Effector memory CD8-positive, alpha-beta T cell (primary cell): ENCODE data around the gene ASAP2.

ENCODE experiments used
- ATAC-seq: fragments of 150-1000 bp; cut with Tn5 transposase; replicated peaks from 2 replicates; pipeline ENCODE4 v1.10.0; 2021; ENCODE audit warnings: mild to moderate bottlenecking, moderate library complexity
- DNase-seq, 3 experiments: peaks; one replicate each; pipeline ENCODE4 v3.0.0; 2021
- H3K27ac Mint-ChIP-seq, 2 donors: one replicate each; pipeline ENCODE4 v1.8.0; 2022; ENCODE audit warnings: mild to moderate bottlenecking in 2 of 2, mixed read lengths in 2 of 2, moderate library complexity in 2 of 2
- H3K27me3 Mint-ChIP-seq, 2 donors: one replicate each; pipeline ENCODE4 v1.8.0; 2022; ENCODE audit warnings: mixed read lengths in 2 of 2
- H3K36me3 Mint-ChIP-seq: one replicate; pipeline ENCODE4 v1.8.0; 2022; ENCODE audit warnings: mild to moderate bottlenecking, moderate library complexity, mixed read lengths; ENCODE audit not compliant: insufficient read depth
- H3K4me1 Mint-ChIP-seq, 2 donors: one replicate each; pipeline ENCODE4 v1.8.0; 2022; ENCODE audit warnings: low read depth in 2 of 2, mixed read lengths in 2 of 2
- H3K4me3 Mint-ChIP-seq, 2 donors: one replicate each; pipeline ENCODE4 v1.8.0; 2022; ENCODE audit warnings: mild to moderate bottlenecking in 2 of 2, mixed read lengths in 2 of 2, moderate library complexity in 2 of 2
- H3K9me3 Mint-ChIP-seq, 2 donors: one replicate each; pipeline ENCODE4 v1.8.0; 2022; ENCODE audit warnings: mixed read lengths in 2 of 2
- total RNA-seq, 9 experiments: gene quantifications; one replicate each; lab custom pipeline; 2026; lab: John Stamatoyannopoulos, UW

The ASAP2 gene
- 0 to 2.1 (median 0.13) reads per million in 9 experiments for total RNA-seq

GRCh38 chr2:9205963-9206948 lies at the start of gene ASAP2:
ASAP2 (plus strand) TSS chr2:9206812; CDS start chr2:9207105, 293 bp downstream.
- Mint-ChIP-seq H3K36me3 (peaks cover 2% of the 10 kb centered on the region), H3K27me3 (peaks cover 44% of the 10 kb centered on the region in 2 donors), H3K27ac (no peak within 1 kb of the TSS), H3K4me3 (peak within 1 kb of the TSS; percentile 33 to 46), H3K9me3 (no peaks in the 10 kb centered on the region), H3K4me1 (peaks cover 0 to 2% of the 10 kb centered on the region in 2 donors)
- ATAC-seq: peak; percentile 66
- DNase-seq: peak in 2 of 3 experiments; percentile 16 to 20

DNA sequence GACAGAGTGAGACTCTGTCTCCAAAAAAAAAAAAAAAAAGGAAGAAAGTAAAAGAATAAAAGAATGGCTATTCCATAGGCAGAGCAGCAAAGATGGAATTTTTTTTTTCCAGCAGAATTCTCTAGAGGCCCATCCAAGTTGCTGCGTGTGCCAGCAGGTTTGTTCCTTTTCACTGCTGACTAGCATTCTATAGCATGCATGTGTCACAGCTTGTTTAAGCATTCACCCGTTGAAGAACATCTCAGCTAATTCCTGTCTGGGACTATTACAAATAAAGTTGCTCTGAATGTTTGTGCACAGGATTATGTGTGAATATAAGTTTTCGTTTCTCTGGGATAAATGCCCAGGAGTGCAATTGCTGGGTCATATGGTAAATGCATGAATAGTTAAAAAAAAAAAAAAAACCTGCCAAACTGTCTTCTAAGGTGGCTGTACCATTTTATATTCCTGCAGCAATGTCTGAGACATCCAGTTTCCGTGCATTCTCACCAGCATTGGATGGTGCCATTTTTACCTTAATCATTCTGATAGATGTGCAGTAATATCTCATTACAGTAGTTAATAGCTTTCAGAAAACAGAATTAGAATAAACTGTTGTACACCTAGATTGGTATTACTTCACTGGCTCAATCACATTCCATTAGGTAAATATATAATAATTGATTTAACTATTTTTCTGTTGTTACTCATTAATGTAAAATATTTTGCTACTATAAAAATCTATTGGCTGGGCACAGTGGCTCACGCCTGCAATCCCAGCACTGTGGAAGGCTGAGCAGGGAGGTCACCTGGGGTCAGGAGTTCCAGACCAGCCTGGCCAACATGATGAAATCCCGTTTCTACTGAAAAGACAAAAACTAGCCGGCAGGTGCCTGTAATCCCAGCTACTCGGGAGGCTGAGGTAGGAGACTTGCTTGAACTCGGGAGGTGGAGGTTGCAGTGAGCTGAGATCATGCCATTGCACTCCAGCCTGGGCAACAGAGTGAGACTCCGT lies 47.5 kb upstream of the ASAP2 start:
- Mint-ChIP-seq H3K27me3 (peaks cover 7 to 52% of the 10 kb centered on the region in 2 donors), H3K4me1 (no peaks in the 10 kb centered on the region), H3K27ac (no peak overlapping the region), H3K36me3 (no peaks in the 10 kb centered on the region), H3K9me3 (no peaks in the 10 kb centered on the region), H3K4me3 (no peak overlapping the region)
- no peak for ATAC-seq
- DNase-seq: no peak

DNA sequence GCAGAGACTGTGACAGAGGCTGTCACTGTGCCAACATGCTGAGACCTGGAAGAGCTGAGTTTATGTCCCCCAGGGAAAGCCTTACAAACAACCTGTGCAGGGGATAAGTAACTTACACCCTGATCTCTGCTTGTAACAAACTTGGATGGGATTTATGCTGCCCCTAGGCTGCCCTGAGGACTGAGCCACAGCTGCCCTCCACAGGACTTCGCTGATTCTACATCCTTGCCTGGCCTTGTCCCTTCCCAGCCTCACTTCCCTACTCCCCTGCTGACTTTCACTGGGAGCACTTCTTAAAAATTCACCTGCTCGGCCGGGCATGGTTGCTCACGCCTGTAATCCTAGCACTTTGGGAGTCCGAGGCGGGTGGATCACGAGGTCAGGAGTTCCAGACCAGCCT lies 45.9 kb upstream of the ASAP2 start:
- no peaks in the 10 kb centered on the region for H3K4me1 Mint-ChIP-seq
- DNase-seq (no peak), ATAC-seq (no peak)
- H3K9me3 Mint-ChIP-seq: no peaks in the 10 kb centered on the region
- no peaks in the 10 kb centered on the region for H3K36me3 Mint-ChIP-seq
- peaks cover 4 to 47% of the 10 kb centered on the region in 2 donors for H3K27me3 Mint-ChIP-seq
- no peak overlapping the region for H3K27ac Mint-ChIP-seq
- H3K4me3 Mint-ChIP-seq: no peak overlapping the region

DNA sequence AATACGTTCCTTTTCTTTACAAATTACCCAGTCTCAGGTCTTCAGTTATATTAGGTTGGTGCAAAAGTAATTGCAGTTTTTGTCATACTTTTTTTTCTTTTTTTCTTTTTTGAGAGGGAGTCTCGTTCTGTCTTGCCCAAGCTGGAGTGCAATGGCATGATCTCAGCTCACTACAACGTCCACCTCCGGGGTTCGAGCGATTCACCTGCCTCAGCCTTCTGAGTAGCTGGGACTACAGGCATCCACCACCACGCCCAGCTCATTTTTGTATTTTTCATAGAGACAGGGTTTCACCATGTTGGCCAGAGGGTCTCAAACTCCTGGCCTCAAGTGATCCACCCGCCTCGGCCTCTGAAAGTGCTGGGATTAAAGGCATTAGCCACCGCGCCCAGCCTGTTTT lies 43.8 kb upstream of the ASAP2 start:
- H3K4me3 Mint-ChIP-seq: no peak overlapping the region
- no peak for DNase-seq
- H3K36me3 Mint-ChIP-seq: no peaks in the 10 kb centered on the region
- peaks cover 0 to 4% of the 10 kb centered on the region in 2 donors for H3K4me1 Mint-ChIP-seq
- no peaks in the 10 kb centered on the region for H3K9me3 Mint-ChIP-seq
- ATAC-seq: no peak
- no peak overlapping the region for H3K27ac Mint-ChIP-seq
- peaks cover 10 to 37% of the 10 kb centered on the region in 2 donors for H3K27me3 Mint-ChIP-seq

DNA sequence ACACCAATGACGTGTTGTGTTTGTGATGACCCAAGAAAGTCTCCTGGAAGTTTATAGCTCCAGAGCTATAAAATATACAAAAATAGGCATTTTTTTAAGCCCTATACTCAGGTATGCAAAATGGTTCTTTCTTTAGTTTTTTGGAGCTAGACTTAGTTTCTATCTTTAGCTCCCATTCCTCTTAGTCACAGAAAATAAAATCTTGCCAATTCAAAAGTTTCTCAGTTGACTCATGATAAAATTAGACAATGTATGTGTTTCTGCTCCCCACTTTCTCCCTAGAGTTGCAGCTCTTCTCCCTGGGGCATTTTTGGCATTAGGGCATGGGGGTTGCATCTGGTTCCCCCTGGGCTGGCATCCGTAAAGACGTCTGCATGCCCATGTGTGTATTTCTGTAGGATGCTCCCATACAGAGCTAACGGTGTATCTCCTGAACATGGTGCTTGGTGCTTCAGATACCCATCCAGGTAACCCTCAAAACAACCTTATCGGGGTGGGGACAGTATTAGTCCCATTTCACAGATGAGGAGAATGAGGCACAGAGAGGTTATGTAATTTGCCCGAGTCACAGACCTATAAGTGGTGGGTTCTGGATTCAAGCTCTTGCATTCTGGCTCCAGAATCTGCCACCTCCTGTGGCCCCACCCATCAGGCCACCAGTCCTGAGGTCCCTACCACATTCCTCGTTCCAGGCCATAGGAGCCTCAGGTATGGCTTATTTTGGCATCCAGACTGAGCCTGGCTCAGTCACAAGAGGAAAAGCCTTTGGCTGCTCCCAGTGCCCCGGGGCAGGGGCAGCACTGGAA lies 43.1 kb upstream of the ASAP2 start:
- Mint-ChIP-seq H3K4me3 (no peak overlapping the region), H3K36me3 (no peaks in the 10 kb centered on the region), H3K27ac (no peak overlapping the region), H3K27me3 (peaks cover 10 to 37% of the 10 kb centered on the region in 2 donors), H3K4me1 (peaks cover 0 to 4% of the 10 kb centered on the region in 2 donors), H3K9me3 (no peaks in the 10 kb centered on the region)
- DNase-seq (no peak), ATAC-seq (no peak)

DNA sequence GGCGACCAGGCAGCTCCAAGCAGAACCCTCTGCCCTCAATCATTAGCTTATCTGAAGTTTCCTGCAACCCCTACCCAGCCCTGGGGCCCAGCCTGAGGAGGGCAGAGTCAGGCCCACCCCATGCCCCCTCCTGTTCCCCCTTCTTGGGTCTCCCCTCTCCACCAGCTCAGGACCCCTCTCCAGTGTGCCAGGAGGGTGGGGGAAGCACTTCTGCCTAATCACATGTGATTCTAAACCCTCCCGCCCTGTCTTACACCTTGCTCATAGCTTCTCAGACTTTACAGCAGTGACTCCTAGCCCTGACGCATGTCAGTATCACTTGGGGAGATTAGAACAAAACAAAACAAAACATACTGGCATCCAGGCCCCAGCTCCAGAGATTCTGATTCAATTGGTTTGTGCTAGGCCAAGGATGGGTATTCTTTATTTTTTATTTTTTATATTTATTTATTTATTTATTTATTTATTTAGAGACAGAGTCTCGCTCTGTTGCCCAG lies 42.5 kb upstream of the ASAP2 start:
- Mint-ChIP-seq H3K27me3 (peaks cover 10 to 44% of the 10 kb centered on the region in 2 donors), H3K9me3 (no peaks in the 10 kb centered on the region)

DNA sequence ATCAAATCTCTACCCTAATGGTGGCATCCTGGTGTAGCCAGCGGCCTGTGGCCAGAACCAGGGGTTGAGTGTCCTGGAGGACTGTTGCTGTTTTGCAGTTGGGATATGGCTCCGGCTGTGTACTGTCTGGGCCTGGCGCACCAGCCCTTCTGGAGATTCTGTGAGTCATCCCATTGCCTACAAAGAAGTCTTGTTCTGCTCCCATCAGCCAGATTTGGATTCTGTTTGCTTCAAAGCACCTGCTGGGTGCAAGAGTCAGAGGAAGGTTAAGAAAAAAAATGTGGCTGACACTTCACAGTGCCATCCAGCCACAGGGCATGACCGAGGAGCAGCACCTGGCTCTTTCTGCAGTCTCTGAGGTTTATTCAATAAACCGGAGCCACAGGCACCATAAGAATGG lies 41.0 kb upstream of the ASAP2 start:
- Mint-ChIP-seq H3K4me1 (peaks cover 0 to 4% of the 10 kb centered on the region in 2 donors), H3K36me3 (no peaks in the 10 kb centered on the region), H3K4me3 (no peak overlapping the region), H3K27ac (no peak overlapping the region), H3K27me3 (peaks cover 10 to 58% of the 10 kb centered on the region in 2 donors), H3K9me3 (no peaks in the 10 kb centered on the region)
- DNase-seq (no peak), ATAC-seq (no peak)

More for the DNA sequence above, 42.5 kb upstream of the ASAP2 start:
- Mint-ChIP-seq H3K36me3 (no peaks in the 10 kb centered on the region), H3K4me1 (peaks cover 0 to 4% of the 10 kb centered on the region in 2 donors), H3K27ac (no peak overlapping the region), H3K4me3 (no peak overlapping the region)
- ATAC-seq (no peak), DNase-seq (no peak)

DNA sequence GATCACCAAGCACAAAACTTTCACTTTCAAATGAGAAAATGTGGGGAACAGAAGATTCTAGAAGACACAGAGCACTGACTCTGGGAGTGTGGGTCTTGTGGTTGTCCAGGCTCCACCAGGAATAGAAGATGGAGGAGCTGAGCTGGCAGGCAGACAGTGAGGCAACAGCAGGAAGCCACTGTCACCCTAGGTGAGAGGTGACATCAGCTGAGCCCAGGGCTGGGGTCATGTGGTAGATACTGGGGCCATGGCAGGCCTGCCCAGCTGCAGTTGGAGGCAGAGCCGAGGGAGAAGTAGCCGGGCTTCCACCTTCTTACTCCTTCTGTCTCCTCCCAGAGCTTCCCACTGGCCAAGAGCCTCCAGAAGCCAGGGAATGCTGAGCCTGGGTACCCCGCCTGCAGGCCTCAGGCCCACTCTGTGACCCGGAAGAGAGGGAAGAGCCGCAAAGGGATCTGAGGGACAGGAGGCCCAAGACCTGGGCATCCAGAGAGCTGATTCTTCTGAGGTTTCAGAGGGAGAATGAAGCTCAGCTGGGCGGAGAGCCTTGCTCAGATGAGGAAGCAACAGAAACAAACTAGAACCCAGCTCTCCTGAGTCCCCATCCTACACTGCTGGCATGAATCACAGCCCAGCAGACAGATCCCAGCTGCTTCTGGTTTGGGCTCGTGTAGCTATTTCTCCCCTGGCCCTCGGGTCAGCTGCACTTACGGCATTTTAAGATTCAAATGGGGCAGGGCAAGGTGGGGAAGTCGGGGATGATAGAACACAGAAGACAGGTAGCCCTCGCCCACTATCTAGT lies 39.8 kb upstream of the ASAP2 start:
- H3K27me3 Mint-ChIP-seq: peaks cover 20 to 57% of the 10 kb centered on the region in 2 donors
- H3K36me3 Mint-ChIP-seq: peaks cover 3% of the 10 kb centered on the region
- ATAC-seq (no peak), DNase-seq (no peak)
- peaks cover 0 to 4% of the 10 kb centered on the region in 2 donors for H3K4me1 Mint-ChIP-seq
- no peaks in the 10 kb centered on the region for H3K9me3 Mint-ChIP-seq
- no peak overlapping the region for H3K4me3 Mint-ChIP-seq
- no peak overlapping the region for H3K27ac Mint-ChIP-seq

DNA sequence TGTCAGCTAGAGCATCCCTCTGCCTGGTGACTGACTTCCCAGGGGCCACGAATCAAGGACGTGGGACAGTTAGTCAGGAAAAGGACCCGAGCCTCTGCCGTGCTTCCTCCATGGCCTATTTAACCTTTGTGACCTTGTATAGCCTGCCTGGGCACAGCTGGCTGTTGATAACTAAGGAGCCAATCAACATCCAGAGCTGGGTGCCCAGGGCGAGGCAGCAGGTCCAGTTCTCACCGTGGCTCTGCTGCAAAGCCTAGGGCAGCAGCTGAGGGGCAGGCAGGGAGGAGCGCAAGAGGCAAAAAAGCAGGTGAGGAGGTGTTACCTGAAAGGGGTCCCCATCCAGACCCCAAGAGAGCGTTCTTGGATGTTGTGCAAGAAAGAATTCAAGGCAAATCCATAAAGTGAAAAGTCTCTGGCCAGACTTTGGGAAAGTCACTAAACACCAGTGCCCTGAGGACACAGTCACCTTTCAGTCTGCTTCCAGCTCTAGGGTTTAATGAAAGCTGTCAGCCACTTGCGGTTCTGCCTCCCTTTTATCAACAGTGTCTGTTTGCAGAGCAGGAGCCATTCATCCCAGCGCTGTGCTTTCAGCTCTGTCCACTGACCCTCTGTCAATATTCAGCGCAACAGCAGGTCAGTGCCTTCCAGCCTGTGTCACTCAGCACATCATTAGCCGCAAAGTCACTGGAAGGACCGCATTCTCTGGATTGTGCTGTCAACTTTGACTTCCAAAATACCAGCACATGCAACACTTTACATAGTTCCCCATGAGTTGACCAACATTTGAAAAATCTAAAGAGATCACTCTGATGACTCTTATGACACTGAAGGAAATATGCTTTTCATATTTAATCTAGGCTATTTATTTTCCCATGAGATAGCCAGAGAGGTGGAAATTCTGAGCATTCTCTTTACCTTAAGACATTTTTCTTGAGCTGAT lies 38.6 kb upstream of the ASAP2 start:
- DNase-seq: no peak
- H3K9me3 Mint-ChIP-seq: no peaks in the 10 kb centered on the region
- peaks cover 0 to 4% of the 10 kb centered on the region in 2 donors for H3K4me1 Mint-ChIP-seq

DNA sequence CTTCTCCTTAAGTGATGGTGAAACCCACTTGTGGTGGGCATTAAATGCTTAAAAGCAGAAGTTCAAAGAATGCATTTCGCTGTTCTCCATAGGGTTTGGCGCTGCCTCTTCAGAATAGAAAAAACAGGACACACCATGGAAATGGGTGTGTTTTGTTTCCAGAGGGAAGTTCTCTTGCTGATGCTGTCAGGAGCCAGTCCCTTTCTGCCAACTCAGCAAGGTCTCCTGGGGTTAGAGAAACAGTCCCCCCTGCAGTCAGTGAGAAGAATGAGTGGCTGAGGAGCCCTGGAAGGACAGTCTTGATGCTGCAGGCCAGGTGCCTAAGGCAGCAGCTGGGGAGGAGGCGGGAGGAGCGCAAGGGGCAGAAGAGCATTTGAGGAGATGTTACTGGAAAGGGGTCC lies 37.8 kb upstream of the ASAP2 start:
- peaks cover 0 to 4% of the 10 kb centered on the region in 2 donors for H3K4me1 Mint-ChIP-seq
- no peaks in the 10 kb centered on the region for H3K9me3 Mint-ChIP-seq
- peaks cover 3% of the 10 kb centered on the region for H3K36me3 Mint-ChIP-seq
- peaks cover 31 to 73% of the 10 kb centered on the region in 2 donors for H3K27me3 Mint-ChIP-seq
- H3K27ac Mint-ChIP-seq: no peak overlapping the region
- ATAC-seq (no peak), DNase-seq (no peak)
- no peak overlapping the region for H3K4me3 Mint-ChIP-seq

More for the DNA sequence above, 38.6 kb upstream of the ASAP2 start:
- ATAC-seq: no peak
- H3K36me3 Mint-ChIP-seq: peaks cover 3% of the 10 kb centered on the region
- no peak overlapping the region for H3K27ac Mint-ChIP-seq
- H3K4me3 Mint-ChIP-seq: no peak overlapping the region
- peaks cover 31 to 69% of the 10 kb centered on the region in 2 donors for H3K27me3 Mint-ChIP-seq
